NCI-H345 treated with DMSO at 0.1 percent for 48 hours (cell line): ENCODE data around the gene ANKRD50.

Experiments
- DNase-seq: peaks from one replicate; lab custom pipeline; 2025; ENCODE audit not compliant: unreplicated experiment; lab: John Stamatoyannopoulos, UW

Gene ANKRD50

GRCh38 chr4:124636788-124637187 is 75.7 kb downstream of the ANKRD50 start:
- DNase-seq = peak; percentile 5

DNA sequence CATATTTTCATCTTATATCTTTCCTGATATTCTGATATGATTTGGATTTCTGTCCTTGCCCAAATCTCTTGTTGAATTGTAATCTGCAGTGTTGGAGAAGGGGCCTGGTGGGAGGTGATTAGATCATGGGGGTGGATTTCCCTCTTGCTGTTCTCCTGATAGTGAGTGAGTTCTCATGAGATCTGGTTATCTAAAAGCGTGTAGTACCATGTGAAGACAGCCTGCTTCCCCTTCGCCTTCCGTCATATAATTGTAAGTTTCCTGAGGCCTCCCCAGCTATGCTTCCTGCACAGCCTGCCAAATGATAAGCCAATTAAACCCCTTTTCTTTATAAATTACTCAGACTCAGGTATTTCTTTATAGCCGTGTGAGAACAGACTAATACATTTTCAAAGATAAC is 77.2 kb downstream of the ANKRD50 start:
- DNase-seq = no peak

DNA sequence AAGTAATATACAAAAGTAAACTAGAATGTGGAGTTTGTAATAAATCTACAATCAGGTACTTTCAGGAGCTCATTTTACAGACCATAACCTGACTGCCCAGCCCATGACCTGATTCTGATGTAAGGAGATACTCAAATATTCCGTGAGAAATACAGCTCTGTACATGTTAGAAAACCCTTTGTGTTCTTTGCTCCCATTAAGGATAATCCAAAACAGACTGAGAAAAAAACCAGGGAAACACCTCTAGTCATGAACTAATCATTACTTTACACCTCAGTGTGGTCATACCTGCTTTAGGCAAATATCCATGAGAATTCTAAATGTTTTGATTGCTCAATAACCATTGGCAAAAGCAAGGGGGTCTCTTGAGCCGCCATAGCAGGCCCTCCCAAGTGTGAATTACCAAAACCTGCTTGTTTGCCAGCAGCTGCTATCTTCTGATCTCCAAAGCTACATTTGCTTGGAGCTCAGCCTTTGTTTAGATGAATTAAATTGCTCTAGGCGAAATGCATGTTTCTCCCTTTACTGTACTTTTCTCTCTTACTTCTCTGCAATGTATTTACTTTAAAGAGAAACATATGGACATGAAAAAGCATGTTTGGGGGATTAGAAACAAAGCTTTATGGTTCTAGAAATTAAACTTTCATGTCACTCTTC is 79.1 kb downstream of the ANKRD50 start:
- no peak for DNase-seq

DNA sequence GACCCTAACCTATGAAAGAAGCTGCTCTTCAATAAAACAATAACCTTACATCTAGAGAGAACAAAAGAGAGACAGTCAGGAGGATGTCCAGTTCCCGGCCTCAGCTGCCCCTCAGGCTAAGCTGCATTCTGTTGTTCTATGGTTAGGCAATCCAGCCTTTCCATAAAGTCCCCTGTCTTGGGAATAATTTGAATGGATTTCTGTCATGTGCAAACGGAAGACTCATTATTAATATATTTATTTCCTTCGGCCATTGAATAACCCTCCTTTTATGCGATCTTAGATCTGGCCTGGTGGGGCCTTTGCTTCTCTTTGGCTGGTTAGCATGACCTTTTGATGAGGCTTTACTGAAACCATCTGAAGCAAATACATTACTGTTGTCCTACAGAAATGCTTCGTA is 80.1 kb downstream of the ANKRD50 start:
- DNase-seq = no peak

GRCh38 chr4:124631760-124632159 is 80.8 kb downstream of the ANKRD50 start:
- no peak for DNase-seq

- no peak for DNase-seq
Observed at GRCh38 chr4:124629681-124630080, 82.9 kb downstream of the ANKRD50 start.
